ENCODE measurements around the gene TMEM131.

- no peak for TF ChIP-seq JUND (IDR thresholded peaks at IDR 0.05; ENCODE audit: low read depth, low read length)
- no peak for TF ChIP-seq EGR1 (IDR thresholded peaks at IDR 0.05; ENCODE audit: borderline replicate concordance in 1 of 2, low read depth in 2 of 2, low read length in 2 of 2)
- no peak for TF ChIP-seq HSF1 (IDR thresholded peaks at IDR 0.05; ENCODE audit: low read depth, low read length)
- TF ChIP-seq POLR2AphosphoS5 (IDR thresholded peaks at IDR 0.05; ENCODE audit: low read length): no peak
Observed at GRCh38 chr2:98032086-98032485, 36.3 kb upstream of the TMEM131 start.

Data from GM12878 (cell line).